ENCODE data around the gene MAP1B. TPM values are rescaled to one million over a fixed set of nuclear protein-coding genes. Genes with fewer than 3 reads are reported as not detected.

The MAP1B gene
- polyA plus RNA-seq, 10 donors, result 26.4 to 56.8 (median 42.2) TPM

DNA sequence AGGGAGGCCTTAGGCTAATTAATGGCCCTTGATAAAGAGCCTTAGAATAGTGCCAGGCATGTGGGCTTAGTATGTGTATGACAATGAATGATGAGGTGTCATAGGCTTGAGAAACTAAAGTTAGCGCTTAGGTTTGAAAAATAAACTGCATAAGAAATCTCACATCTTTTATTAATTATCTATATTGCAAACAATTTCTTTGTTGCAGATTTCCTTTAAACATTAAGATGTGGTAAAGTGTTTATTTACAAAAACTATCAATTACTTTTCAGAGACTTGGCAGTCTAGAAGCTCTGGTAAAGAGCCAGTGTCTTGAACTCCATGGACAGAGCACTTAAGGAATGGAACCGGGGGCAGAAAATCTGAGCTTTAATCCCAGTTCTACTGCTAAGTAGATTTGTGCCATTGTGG lies 23.1 kb downstream of the MAP1B start:
- DNase-seq, result peak in 1 of 3 donors; percentile 53

DNA sequence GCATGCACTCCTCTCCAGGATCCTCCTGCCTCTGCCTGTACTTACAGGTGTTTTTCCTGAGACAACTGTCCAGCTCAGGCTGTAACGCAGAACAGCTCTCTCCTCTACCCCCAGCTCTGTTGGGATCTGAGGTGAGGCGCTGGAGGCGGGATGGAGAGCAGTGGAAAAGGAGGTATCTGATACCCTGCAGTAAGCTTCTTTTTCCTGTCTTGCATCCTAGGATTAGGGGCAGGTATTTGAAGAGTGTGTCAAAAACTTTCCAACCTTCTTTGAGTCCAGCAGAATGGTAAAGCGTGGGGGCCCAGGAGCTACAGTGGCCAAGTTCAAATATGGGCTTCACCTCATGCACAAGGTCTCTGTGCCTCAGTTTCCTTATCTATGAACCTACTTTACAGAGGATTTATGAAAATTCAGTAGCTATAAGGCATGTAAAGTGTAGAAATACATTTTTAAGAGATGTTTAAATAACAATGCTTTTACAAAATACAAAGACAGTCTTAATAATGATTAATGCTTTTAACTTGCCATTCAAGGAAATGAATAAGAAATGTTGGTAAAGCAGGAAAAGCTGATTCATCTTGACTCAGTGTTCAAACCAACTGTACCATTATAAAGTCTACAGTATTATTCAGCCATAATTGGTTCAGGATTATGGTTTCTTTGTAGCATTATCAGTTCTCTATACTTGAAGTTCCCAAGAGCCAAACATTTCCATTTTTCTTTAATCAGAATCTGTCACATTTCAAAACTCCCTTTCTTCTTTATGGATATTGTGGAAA lies 26.1 kb downstream of the MAP1B start:
- no peak for DNase-seq

DNA sequence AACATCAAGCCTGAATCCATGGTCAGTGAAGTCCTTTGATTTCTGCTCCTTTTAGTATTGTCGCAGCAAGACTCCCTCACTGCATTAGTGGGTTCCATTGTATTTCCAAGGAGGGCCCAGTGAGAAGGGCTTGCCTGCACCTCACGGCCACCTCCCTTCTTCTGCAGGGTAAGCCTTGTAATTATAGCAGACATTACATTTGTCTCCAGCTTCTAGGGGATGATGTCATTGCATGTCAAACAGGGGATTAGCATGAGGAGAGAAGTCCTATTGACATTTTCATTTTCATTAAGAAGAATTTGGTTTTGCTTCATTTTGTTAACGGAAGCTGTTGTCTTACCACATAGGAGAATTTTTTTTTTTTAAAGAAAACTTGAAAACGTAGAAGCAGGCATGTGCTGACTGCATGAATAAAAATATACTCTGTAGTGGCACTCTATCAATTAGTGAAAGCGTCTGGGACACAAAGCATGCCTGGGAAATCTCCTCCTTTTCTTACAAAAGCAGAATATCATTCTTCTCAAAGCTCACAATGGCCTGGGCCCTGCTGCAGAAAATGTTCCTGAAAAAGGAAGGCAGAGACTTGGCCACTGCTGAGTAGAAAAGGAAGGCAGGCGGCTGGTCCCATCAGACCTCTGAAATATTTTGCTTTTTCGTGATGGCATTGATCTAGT lies 27.1 kb downstream of the MAP1B start:
- DNase-seq, result no peak

DNA sequence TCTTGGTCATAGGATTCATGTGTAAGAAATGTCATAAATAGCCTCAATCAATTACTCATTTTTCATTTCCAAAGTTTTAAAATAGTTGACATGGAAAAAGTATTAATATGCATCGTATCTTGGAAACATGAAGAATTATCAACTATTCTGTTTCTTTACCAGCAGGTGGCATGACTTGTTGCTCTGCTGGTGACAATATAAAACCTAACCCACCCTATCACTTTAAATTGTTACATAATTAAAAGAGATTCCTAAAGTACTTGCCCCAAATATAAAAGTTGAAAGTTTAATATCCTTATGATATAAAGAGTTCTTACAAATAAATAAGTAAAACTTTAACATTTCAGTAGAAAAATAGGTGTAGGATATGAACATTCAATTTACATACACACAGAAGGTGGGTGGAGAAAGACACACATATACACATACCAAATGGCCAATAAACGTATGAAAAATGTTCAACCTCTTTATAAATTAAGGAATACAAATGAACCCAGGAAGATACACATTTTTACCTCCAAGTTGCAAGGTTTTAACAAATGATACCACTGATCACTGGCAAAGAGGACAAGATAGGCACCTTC lies 30.6 kb downstream of the MAP1B start:
- DNase-seq, result no peak

DNA sequence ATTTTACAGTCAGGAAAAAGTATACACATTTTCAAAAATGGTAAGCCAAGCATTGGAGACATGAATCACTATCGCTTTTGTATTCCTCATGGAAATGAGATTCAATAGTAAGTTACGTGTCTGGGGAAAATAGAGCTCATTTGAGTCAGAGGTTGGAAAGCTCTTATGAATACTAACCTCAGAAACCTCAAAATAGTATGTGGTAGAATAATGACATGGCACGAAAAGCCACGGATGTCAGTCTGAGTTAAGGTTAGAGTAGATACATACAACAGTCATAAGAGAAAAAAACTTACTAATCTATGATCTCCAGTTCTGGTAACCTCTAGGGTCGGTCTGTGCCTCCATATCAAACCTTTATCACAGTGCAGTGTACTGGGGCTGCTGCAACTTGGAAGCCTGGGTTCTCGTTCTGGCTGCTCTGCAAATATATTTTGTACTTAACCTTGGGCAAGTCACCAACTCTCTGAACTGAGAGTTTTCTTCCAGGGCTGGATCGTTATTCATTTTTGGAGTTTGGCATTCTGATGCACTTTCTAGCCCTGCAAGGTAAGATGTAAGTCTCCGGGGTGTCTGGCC lies 31.8 kb downstream of the MAP1B start:
- peak; percentile 51 to 90 (median 64) for DNase-seq

DNA sequence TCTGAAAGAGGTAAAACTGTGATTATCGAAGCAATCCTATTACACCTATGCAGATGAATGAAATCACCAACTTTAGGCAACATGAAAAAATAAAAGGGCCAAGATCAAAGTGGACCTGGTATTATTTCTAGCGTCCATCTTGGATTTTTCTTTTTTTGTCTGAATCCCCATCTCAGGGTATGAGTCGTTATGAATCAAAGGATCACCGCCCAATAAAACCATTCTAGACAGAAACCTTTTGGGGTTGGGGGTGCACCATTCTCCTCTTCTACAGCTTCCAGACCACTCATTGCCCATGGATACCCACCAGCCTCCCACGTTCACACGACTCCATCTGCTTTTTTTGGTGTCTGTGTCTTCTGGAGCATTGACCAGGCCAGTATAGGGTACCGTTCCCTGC lies 33.4 kb downstream of the MAP1B start:
- DNase-seq, result no peak

DNA sequence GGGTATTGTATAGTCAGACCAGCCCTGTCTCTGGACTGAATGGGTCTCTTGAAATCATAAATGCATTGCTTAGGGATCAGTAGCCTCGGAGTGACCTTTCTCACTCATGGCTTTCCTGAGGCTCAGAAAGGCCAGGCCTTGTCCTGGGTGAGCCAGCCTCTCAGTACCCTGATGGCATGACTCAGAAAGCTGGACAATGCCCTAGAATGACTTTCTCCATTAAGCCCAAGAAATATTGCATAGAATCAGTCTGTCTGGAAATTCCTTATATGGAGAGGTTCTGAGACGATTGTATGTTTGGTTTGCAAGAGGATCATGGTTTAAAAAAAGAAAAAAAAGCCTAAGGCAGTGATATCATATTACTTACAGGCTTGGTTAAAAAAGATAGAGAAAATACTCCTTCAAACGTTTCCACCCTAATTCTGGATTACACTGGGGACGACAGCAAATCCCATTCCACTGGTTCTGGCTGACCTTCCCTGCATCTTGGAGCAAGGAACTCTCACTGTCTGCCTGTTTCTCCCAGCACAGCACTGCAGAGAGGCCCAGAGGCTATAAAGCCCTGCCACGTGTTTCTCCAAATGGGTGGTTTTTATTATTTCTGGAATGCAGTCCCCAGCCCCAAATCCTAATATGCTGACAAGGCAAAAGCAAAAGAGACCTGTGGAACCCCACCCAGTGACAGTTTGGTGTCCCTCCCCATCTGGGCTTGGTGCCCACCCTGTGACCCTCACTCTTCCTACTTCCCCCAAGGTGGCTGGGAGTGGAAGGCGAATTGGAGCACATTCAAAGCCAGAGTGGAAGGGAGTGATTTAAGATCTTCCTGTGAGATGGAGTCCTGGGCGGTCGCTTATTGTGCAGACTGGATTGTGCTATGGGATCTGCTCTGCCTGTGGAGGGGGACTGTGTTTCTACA lies 34.4 kb downstream of the MAP1B start:
- DNase-seq, result peak; percentile 82 to 93 (median 83)

DNA sequence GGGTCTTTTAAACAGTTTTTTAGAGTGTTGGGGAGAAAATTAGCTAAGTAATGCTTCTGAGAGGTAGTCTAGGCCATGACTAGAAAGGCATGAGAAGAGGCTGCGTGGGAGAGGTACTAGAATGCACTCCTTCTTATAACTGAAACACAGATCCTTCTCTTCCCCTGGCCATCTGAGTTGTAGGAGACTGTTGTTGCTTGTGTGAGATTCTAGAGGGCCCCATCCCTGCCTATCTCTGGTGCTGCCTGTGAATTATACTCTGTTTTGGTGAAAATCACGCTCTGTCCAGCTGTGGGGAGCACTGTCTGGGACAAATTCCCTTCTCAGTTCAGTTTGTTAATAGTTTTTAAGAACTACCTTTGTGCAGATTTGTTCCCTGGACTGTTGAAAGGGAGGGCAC lies 37.5 kb downstream of the MAP1B start:
- no peak for DNase-seq

DNA sequence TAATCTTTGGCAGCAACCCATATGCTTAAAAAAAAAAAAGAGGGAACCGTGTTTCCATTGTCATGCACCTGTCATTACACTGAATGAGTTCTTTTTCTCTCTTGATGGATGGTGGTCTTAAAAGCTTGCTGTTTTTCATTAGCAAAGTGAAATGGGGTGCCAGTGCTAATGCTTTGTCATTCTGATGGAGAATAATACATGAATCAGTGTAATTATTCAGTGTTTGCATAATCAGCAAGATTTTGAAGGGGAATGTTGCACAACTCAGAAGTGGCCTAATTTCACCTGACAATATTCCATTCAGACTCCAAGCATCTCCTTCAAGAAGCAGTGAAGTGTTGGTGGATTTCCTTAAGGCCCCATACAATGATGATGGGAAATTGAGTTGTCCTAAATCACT lies 38.1 kb downstream of the MAP1B start:
- no peak for DNase-seq

DNA sequence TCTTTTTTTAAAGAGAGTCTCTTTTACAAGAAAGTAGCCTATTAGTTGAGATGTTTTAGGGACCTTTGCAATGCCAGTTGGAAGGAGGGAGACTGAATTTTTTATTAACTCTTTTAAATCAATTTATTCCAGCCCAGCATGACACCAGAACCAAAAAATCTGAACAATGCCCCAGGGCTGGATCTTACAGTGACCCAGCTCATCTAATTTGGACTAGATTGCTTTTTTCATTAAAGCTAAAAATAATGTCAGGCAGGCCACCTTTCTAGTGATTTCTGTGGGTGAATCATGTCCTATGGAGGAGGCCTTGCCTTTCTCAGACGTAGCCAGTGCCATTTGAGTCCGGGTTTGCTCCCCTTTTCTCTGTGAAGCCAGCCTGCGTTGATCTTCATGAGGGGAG lies 38.8 kb downstream of the MAP1B start:
- no peak for DNase-seq

DNA sequence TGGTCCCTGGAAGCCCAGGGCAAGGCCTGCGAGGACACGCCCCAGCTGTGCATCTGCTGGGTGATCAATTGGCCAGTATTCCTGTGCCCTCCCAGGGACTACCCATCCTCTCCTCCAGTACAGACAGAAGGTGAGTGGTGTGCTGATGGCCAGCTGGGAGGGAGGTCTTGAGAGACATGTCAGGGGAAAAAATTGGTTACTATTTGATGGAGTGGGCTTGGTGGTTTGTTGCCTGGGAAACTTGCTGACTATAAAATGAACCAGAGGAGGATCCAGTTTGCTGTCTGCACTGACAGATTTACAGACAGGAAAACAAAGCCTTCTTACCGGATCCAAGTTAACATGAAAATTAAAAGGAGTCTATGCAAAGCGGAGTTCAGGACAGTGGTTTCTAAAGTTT lies 40.3 kb downstream of the MAP1B start:
- DNase-seq, result no peak

DNA sequence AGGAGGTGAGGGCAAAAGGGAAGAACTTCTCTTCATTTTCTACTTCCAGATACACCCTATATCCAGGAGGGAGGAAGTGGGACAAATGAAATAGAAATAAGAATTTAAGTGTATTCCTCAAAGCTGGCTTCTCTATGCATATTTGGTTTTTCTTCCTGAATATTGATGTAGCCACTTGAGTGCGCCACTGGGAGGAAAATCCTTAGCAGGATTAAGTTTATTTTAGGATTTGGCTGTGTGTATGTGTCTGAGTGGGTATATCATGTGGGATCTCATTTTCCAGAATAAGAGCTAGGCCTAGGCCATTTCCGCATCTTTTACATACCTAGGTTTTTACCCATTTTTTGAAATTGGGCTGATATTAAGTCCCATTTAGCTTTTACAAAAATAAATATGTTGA lies 42.5 kb downstream of the MAP1B start:
- no peak for DNase-seq

DNA sequence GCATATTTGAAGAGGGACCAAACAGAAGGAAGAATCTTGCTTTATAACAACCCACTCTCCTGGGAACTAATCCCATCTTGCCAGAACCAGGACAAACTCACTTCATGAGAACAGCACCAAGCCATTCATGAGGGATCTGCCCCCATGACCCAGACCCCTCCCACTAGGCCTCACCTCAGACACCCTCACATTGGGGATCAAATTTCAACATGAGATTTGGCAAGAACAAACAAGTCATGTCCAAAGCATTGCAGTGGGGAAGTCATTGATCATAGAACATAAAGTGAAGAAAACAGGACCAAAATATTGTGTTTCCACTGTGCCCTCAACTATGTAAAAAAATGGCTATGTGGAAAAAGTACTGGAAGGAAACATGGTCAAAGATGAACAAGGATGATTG lies 43.9 kb downstream of the MAP1B start:
- no peak for DNase-seq

DNA sequence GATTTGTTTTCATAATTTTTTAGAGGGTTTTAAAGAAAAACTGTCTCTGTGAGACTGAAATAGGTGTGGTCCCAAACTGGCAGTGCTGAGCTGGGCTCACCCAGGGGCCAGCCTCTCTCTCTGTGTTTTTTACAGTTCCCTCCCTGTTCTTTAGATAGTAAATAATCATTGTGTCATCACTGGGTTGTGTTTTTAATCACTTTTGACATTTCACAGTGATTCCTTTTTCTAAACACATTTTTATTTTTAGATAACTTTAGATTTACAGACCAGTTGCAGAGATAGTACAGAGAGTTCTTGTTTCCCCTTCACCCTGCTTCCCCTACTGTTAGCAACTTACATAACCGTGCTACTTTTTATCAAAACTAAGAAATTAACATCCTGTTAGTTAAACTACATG lies 44.4 kb downstream of the MAP1B start:
- no peak for DNase-seq

DNA sequence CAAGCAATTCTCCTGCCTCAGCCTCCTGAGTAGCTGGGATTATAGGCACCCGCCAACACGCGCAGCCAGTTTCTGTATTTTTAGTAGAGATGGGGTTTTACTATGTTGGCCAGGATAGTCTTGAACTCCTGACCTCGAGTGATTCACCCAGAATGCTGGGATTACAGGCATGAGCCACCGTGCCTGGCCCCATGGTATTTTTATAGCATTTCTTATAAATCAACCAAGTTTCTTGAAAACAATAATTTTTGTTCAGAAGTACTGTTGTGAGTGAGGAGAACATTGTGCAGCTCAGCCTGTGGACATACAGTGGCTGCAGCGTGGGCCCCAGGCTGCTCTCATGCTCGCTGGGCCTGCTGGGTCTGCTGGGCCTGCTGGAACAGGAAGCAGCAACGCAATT lies 45.3 kb downstream of the MAP1B start:
- DNase-seq, result no peak

DNA sequence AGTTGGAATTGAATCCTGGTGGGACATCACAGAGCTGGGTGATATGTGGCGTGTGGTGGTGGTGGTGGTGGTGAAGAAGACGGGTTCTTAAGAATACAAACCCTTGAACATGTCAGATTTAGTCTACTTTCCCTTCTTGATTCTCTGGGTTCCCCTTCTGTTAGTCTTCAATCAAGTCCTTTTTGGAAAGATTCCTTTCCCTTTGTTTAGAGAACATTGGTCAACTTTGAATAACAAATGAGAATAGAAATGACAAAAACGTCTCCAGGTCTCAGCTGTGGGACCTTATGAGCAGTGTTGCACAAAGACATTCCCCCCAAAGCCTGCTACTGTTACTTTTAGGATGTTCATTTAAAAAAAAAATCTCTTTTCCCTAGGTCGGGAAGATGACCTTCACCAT lies 46.3 kb downstream of the MAP1B start:
- DNase-seq, result no peak

DNA sequence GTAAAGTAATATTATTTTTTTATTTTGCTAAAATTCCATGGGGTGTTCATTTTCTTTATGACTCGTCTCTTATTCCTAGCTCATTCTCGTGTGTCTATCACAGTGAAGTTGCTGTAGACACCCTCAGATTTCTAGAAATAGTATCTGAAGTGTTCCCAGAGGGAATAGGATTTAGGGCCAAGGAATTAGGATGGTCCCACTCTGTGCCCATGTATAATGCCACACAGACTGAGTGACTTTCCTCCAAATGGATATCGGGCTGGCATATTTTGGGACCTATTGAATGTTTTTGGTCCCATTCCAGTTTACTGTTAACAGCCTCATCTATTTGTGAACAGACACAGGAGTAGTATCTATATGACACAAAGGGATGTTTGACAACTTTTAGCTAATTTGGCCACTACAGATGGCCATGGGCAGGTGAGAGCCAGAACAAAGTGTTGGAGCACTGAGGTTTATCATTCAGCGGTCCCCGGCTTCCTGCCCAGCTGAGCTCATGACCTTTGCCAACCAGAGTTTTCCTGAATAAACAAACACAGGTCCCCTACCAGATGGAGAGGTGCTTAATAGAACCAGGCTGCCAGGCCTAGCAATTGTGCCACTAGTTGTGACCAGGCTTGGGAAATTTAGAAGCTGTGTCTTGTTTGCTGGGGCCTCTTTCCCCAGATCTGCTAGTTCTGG lies 46.9 kb downstream of the MAP1B start:
- DNase-seq, result no peak

DNA sequence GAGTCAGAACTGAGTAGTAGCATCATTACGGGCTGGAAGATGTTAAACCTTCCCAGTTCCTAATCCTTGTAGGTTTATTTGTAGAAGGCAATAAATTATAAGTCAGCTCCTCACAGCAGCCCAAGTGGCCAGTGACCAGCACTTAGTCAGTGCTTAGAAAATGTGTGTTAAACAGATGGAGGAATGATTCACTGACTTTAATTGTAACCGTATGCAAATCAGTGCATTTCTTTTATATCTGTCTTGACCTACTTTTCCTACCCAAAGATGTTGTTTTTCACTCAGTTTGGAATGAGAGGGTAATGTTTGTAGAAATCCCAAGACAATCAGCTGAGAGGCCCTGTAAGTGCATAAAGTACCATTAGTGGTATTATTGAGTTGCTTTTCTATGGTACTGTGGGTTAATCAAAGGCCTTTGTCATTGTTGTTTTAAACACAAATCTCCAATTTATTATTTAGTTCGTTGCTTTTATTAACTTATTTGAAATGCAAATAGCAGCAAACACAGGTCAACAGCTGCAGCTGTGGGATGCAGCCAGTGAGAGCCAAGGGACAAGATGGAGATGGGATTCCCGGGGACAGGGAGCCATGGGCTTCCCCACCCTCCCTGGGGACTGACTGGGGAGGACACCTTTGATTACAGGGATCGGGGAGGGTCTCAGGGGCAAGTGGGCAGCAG lies 49.8 kb downstream of the MAP1B start:
- peak; percentile 80 to 94 (median 91) for DNase-seq

DNA sequence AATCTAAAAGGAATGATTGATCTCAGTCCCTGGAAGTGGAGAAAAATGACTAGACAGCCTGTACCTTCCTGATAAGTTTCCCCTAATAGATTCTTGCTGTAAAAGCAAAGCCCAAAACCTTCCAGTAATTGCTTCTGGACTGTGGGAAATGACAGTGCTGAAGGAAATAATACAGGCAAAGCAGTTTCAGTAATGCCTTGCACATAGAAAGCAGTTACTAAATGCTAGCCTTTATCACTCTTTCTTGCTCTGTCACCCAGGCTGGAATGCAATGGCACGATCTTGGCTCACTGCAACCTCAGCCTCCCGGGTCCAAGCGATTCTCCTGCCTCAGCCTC lies 50.3 kb downstream of the MAP1B start:
- peak in 2 of 3 donors; percentile 40 to 58 for DNase-seq

DNA sequence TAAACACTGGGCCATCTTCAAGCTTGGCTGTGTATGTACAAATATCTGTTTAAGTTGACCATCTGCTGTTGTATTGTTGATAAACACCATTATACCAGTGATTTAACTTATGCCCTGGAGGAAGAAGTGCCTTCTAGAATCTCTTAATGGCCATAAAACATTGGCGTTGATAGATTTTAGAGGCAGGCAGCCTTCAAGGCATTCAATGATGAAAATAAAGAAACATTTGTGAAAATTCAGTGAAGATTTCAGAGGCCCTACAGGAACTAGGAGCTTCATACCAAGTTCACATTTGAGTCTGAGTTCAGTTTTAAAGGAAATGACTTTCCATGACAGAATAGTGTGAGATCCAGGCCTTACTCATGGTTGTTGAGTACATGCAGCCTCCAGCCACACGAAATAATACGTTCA lies 52.2 kb downstream of the MAP1B start:
- no peak for DNase-seq

DNA sequence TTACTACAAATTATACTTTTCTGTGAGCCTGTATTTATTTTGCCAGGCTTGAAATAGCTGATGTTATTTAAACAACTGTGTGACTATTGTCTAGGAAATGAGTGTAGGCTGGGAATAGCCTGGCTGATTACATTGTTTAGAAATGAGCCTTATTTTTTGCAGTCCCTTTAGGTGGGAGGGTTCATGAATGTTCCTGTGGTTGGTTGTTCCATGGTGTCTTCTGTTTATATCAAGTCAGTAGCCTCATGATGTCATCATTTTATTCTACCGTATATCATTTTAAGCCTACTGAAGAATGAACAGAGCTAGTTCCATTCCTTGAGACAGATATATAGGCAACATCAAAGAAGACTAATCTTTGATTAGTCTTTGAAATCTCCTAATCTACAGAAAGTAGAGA lies 53.1 kb downstream of the MAP1B start:
- DNase-seq, result no peak

All from muscle of back (tissue), 11 donors.